Thoracic aorta (tissue), 2 donors: ENCODE data around the gene PLD5. TPM values are rescaled to one million over a fixed set of nuclear protein-coding genes. Genes with fewer than 3 reads are reported as not detected.
"Not testable (repeated sequence)": the region's sequence is repeated elsewhere in the genome, so short reads cannot be mapped to it uniquely, and the experiment has no call there.

Experiments
- ATAC-seq: fragments of 150-250 bp; one replicate; pipeline ENCODE4 v1.8.0; 2017; ENCODE audit warnings: low read depth; ENCODE audit not compliant: insufficient number of reproducible peaks, low FRiP score
- DNase-seq: peaks from one replicate; pipeline ENCODE4 v3.0.0-alpha.2; 2020; ENCODE audit warnings: low spot score
- H3K27ac ChIP-seq, 2 donors: fragments of 200-600 bp; sonication (generic); 1 replicate in 1 of 2; 2 replicates in 1 of 2; pipeline ENCODE4 v1.5.1; 2016; ENCODE audit warnings: mild to moderate bottlenecking in 2 of 2, moderate library complexity in 2 of 2
- H3K27me3 ChIP-seq: fragments of 200-600 bp; sonication (generic); replicated peaks from 2 replicates; pipeline ENCODE4 v1.6.0; 2016; ENCODE audit warnings: mild to moderate bottlenecking; ENCODE audit not compliant: insufficient read depth
- H3K36me3 ChIP-seq: fragments of 200-600 bp; sonication (generic); one replicate; pipeline ENCODE4 v1.5.1; 2016
- H3K4me1 ChIP-seq, 2 donors: fragments of 200-600 bp; sonication (generic); 1 replicate in 1 of 2; 2 replicates in 1 of 2; pipeline versions ENCODE4 v1.5.1 to v1.6.0; 2016; ENCODE audit warnings: low read depth in 2 of 2, mild to moderate bottlenecking in 1 of 2; ENCODE audit not compliant: control insufficient read depth in 1 of 2
- H3K4me3 ChIP-seq: fragments of 200-600 bp; sonication (generic); 2 replicates; pipeline ENCODE4 v1.5.1; 2016; ENCODE audit warnings: mild to moderate bottlenecking
- H3K9me3 ChIP-seq: fragments of 200-600 bp; sonication (generic); 2 replicates; pipeline ENCODE4 v1.5.1; 2016
- total RNA-seq, 2 donors: library from RNA; depleted of rRNA; stranded (reverse); fragments of >200 nt; gene quantifications; one replicate each; pipeline versions ENCODE4 v1.1.0 to v1.2.3, GENCODE V29; 2016
- TF ChIP-seq, protein P1 (sequence below): fragments of 200-600 bp; sonication (generic); IDR thresholded peaks from one replicate; pipeline ENCODE4 v1.5.1; 2019; ENCODE audit warnings: antibody characterized with exemption

The PLD5 gene
- total RNA-seq, 2 donors from 2014 or later = 12.2 to 23.9 TPM

DNA sequence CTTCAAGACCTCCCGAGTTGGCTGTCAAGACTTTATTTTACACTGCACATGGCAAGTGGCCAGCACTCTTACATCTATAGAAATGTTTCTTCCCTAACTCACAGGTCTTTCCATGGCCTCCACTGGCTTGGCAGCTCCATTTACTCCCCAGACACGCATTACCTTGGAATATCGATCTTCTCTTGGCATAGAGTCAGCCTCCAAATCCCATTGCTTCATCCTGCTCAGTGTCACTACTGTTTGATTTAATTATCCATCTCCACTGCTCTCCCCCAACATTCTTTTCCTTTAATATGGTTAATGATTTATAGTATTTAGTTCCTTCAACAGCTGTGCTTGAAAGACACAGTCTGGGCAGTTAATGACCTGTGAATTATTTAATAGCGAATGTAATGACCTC is 284.4 kb downstream of the PLD5 start:
- Histone ChIP-seq H3K9me3 (no peaks in the 10 kb centered on the region), H3K27me3 (no peaks in the 10 kb centered on the region), H3K4me3 (no peak overlapping the region), H3K27ac (no peak overlapping the region), H3K4me1 (no peaks in the 10 kb centered on the region), H3K36me3 (no peaks in the 10 kb centered on the region)
- no peak for ATAC-seq
- TF ChIP-seq, protein P1, sequence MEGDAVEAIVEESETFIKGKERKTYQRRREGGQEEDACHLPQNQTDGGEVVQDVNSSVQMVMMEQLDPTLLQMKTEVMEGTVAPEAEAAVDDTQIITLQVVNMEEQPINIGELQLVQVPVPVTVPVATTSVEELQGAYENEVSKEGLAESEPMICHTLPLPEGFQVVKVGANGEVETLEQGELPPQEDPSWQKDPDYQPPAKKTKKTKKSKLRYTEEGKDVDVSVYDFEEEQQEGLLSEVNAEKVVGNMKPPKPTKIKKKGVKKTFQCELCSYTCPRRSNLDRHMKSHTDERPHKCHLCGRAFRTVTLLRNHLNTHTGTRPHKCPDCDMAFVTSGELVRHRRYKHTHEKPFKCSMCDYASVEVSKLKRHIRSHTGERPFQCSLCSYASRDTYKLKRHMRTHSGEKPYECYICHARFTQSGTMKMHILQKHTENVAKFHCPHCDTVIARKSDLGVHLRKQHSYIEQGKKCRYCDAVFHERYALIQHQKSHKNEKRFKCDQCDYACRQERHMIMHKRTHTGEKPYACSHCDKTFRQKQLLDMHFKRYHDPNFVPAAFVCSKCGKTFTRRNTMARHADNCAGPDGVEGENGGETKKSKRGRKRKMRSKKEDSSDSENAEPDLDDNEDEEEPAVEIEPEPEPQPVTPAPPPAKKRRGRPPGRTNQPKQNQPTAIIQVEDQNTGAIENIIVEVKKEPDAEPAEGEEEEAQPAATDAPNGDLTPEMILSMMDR = no peak
- no peak for DNase-seq

DNA sequence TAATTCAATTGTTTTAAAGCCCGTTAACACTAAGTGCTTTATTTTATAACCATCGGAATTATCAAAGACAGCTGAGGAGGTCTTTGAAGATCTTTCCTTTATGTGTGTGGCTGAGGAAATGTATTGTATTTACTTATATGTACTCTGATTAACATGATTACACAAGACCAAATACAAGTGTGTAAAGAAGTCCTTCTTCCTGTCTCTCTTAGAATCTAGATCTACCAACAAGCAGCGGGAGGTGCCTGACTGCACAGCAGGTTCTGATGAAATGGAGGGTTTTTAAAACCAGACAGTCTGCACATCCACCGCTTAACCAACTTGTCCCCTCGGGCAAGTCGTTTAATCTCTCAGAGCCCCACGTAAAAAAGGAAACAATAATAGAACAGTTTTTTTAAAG is 285.1 kb downstream of the PLD5 start:
- Histone ChIP-seq H3K27ac (no peak overlapping the region), H3K36me3 (no peaks in the 10 kb centered on the region), H3K9me3 (no peaks in the 10 kb centered on the region), H3K4me1 (no peaks in the 10 kb centered on the region), H3K27me3 (no peaks in the 10 kb centered on the region), H3K4me3 (no peak overlapping the region)
- no peak for ATAC-seq
- TF ChIP-seq, protein P1 = no peak
- no peak for DNase-seq

DNA sequence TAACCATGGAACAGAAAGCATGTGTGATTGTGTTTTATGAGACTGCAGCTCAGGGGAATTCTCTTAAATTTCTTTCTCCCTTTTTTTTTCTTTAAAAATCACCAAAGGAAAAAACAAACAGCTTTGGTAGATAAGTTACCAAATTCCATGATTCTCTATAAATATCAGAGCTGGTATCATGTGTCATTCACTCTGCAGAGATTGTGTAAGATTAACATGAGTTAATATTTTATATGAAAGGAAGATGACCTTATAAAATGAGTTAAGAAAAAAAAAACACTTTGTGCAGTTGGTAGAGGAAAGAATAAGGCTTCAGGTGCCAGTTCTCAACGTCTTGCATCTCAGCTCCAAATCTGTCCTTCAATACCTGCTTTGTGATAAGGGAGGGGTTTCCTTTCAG is 287.4 kb downstream of the PLD5 start:
- H3K36me3 ChIP-seq = no peaks in the 10 kb centered on the region
- ATAC-seq = no peak
- DNase-seq = no peak

DNA sequence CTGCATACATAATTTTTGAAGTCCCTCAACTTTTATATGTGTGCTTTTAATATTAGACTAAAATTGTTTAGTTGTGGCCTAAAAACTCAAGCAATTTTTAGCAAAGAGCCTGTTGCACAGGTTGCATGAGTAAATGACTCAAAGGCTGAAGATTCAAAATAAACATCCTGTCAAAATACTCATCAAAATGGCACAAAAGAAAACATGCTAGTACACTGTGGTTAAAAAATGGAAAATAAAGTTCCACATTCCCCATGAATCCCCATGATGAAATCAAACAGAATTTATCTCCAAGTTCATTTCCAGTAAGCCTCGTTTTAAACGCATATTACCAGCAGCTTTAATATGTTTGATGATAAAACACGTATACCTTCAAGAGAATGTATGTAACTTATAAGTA is 295.5 kb downstream of the PLD5 start:
- no peaks in the 10 kb centered on the region for H3K27me3 ChIP-seq
- ATAC-seq (no peak), DNase-seq (no peak)
- no peak overlapping the region for H3K4me3 ChIP-seq
- TF ChIP-seq, protein P1 = no peak
- no peak overlapping the region for H3K27ac ChIP-seq
- no peaks in the 10 kb centered on the region for H3K9me3 ChIP-seq
- no peaks in the 10 kb centered on the region for H3K36me3 ChIP-seq
- no peaks in the 10 kb centered on the region for H3K4me1 ChIP-seq

More for the DNA sequence above, 287.4 kb downstream of the PLD5 start:
- no peaks in the 10 kb centered on the region for H3K4me1 ChIP-seq
- no peaks in the 10 kb centered on the region for H3K9me3 ChIP-seq
- H3K4me3 ChIP-seq = no peak overlapping the region
- no peaks in the 10 kb centered on the region for H3K27me3 ChIP-seq
- TF ChIP-seq, protein P1 = no peak
- no peak overlapping the region for H3K27ac ChIP-seq

DNA sequence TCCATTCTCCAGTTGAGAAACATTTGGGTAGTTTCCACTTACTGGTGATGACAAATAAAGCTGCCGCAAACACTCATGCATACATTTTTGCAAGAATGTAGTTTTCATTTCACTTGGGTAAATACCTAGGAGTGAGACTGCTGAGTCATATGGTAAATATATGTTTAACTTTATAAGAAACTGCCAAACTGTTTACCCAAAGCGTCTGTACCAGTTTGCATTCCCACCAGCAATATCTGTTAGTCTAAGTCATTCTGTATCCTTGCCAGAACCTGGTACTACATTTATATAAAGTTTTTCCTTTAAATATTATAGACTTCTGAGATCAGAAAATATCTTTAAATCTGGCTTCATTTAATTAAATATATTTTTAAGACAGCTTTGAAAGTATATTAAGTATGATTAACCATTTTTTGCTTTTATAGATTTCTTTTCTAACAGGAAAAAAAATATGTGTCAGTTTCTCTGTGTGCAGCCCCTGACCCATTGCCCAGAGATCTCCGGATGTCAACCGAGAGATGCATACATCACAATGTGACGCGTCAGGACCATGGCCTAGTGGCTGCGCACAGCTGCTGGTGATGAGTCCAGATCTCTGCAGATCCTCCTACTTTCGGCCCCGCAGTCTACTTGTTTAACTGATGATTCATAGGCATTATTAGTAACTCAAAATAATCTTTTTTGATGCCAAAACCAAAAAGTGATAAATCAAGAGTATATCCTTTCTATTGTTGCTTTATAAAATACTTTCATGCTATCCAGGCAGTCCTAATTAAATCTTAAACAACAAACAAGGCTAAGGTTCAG is 298.5 kb downstream of the PLD5 start:
- H3K27me3 ChIP-seq = no peaks in the 10 kb centered on the region
- no peak overlapping the region for H3K27ac ChIP-seq
- TF ChIP-seq, protein P1 = no peak
- no peaks in the 10 kb centered on the region for H3K9me3 ChIP-seq
- H3K4me1 ChIP-seq = no peaks in the 10 kb centered on the region
- DNase-seq = no peak
- no peaks in the 10 kb centered on the region for H3K36me3 ChIP-seq
- no peak for ATAC-seq
- no peak overlapping the region for H3K4me3 ChIP-seq

DNA sequence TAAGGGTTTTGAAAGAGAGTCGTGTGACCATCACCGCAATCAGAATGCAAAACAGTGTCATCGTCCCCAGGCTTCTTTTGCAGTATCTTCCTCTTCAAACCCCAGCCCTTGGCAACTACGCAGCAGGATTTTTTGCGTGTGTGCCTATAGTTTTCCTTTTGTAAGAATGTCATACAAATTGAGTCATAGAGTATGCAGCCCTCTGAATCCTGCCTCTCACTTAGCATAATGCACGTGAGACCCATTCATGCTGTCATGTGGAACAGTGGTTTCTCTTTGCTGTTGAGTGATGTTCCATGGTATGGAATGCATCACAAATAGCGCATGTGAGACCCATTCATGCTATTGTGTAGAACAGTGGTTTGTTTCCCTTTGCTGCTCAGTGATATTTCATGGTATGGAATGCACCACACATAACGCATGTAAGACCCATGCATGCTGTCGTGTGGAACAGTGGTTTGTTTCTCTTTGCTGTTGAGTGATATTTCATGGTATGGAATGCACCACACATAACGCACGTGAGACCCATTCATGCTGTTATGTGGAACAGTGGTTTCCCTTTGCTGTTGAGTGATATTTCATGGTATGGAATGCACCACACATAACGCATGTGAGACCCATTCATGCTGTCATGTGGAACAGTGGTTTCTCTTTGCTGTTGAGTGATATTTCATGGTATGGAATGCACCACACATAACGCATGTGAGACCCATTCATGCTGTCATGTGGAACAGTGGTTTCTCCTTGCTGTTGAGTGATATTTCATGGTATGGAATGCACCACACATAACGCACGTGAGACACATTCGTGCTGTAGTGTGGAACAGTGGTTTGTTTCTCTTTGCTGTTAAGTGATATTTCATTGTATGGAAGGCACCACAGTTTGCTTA is 299.4 kb downstream of the PLD5 start:
- H3K9me3 ChIP-seq, H3K4me1 ChIP-seq, DNase-seq, ATAC-seq, H3K27ac ChIP-seq, H3K4me3 ChIP-seq, H3K27me3 ChIP-seq, H3K36me3 ChIP-seq: not testable (repeated sequence)
